Activated CD8-positive, alpha-beta memory T cell treated with anti-CD3 and anti-CD28 coated beads, Interleukin-2, amount 10 ng/mL, durations not matched to agents 7 days and 5 days (primary cell): ENCODE results near the gene ZNF318. TPM values are rescaled to one million over a fixed set of nuclear protein-coding genes. Genes with fewer than 3 reads are reported as not detected.

ENCODE experiments used
- ATAC-seq: fragments of 150-1000 bp; cut with Tn5 transposase; one replicate; pipeline ENCODE4 v1.10.0; 2021; ENCODE audit warnings: moderate library complexity
- CTCF ChIA-PET: fragments of 350-600 bp; sonication (Branson Sonifier 250); formaldehyde crosslinking; loops from one replicate; lab custom pipeline; 2021; ENCODE audit warnings: antibody characterized with exemption; lab: Charles Lee
- DNase-seq: peaks from one replicate; pipeline ENCODE4 v3.0.0-alpha.2; 2020
- H3K27ac Mint-ChIP-seq: one replicate; pipeline ENCODE4 v1.8.0; 2021; ENCODE audit warnings: mild to moderate bottlenecking, mixed read lengths
- H3K27me3 Mint-ChIP-seq: one replicate; pipeline ENCODE4 v1.8.0; 2021; ENCODE audit warnings: mixed read lengths
- H3K36me3 Mint-ChIP-seq: one replicate; pipeline ENCODE4 v1.8.0; 2021; ENCODE audit warnings: mild to moderate bottlenecking, mixed read lengths
- H3K4me1 Mint-ChIP-seq: one replicate; pipeline ENCODE4 v1.8.0; 2021; ENCODE audit warnings: mixed read lengths
- H3K4me3 Mint-ChIP-seq: one replicate; pipeline ENCODE4 v1.8.0; 2021; ENCODE audit warnings: mild to moderate bottlenecking, moderate library complexity, mixed read lengths
- H3K9me3 Mint-ChIP-seq: one replicate; pipeline ENCODE4 v1.8.0; 2022; ENCODE audit warnings: low read depth, mixed read lengths
- total RNA-seq, 2 experiments: library from RNA; stranded (reverse); gene quantifications; one replicate each; pipeline ENCODE4 v1.2.3, GENCODE V29; 2021

The ZNF318 gene
- total RNA-seq, 2 experiments from 2014 or later = 9.7 to 12.8 TPM

GRCh38 chr6:43299338-43300293, 69.8 kb downstream of the ZNF318 start:
- H3K36me3 Mint-ChIP-seq = no peaks in the 10 kb centered on the region
- no peaks in the 10 kb centered on the region for H3K9me3 Mint-ChIP-seq
- H3K27ac Mint-ChIP-seq = no peak overlapping the region
- no peaks in the 10 kb centered on the region for H3K4me1 Mint-ChIP-seq
- ATAC-seq = no peak
- no peak overlapping the region for H3K4me3 Mint-ChIP-seq
- peaks cover 11% of the 10 kb centered on the region for H3K27me3 Mint-ChIP-seq
- no peak for DNase-seq
- CTCF ChIA-PET = interaction anchor here (1.0 kb wide), 1 partner anchor 98 kb away, joined by 3 read pairs; no protein-coding TSS in a partner anchor

DNA sequence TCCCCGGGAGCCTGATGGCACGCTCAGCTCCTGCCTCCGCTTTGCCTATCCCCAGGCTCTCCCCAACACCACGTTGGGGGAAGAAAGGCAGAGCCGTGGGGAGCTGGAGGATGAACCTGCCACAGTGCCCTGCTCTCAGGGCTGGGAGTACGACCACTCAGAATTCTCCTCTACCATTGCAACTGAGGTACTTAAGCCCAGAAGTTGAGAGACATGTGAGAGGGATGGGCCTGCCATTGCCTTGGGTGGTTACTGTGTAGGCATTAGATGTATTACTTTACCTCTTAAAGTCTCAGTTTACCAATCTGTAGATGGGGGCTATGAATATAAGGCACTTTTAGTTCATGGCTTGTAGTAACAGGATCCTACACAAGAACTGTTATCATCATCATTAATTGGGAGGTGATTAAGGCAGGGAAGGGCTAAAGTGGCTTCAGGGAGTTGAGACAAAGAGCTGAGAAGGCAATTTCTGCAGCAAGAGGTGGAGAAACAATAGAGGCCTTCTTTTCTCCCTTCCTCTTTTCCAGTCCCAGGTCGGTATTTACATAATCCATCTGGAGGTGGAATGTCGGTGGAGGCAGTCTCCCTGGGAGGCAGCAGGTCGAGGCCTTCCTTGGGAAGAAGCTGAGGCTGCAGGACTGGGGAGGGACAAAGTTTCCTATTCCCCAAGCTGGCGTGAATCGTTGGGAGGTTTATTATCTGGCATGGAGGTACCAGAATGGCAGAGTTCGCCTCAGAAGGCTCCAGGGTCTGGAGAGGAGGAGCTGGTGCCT, 70.7 kb downstream of the ZNF318 start:
- CTCF ChIA-PET = interaction anchor here (0.6 kb wide), 1 partner anchor 74 kb away, joined by 3 read pairs; no protein-coding TSS in a partner anchor
- Mint-ChIP-seq H3K27me3 (peaks cover 11% of the 10 kb centered on the region), H3K4me3 (no peak overlapping the region), H3K9me3 (no peaks in the 10 kb centered on the region), H3K27ac (no peak overlapping the region), H3K4me1 (no peaks in the 10 kb centered on the region), H3K36me3 (no peaks in the 10 kb centered on the region)
- ATAC-seq (no peak), DNase-seq (no peak)

GRCh38 chr6:43297644-43298564, 71.5 kb downstream of the ZNF318 start, which contains the start of gene SLC22A7:
TSS of gene SLC22A7 (plus strand) at chr6:43298260. CDS start at chr6:43298359, 99 bp downstream.
- no peak for ATAC-seq
- no peaks in the 10 kb centered on the region for H3K36me3 Mint-ChIP-seq
- CTCF ChIA-PET = interaction anchor here (0.6 to 2.8 kb wide), 4 partner anchors 10 to 212 kb away, joined by 3 to 17 read pairs (median 3); partner anchors contain the start of genes CRIP3 and LRRC73
- H3K27ac Mint-ChIP-seq = no peak within 1 kb of the TSS
- no peak within 1 kb of the TSS for H3K4me3 Mint-ChIP-seq
- no peaks in the 10 kb centered on the region for H3K9me3 Mint-ChIP-seq
- H3K27me3 Mint-ChIP-seq = peaks cover 11% of the 10 kb centered on the region
- no peaks in the 10 kb centered on the region for H3K4me1 Mint-ChIP-seq
- no peak for DNase-seq

DNA sequence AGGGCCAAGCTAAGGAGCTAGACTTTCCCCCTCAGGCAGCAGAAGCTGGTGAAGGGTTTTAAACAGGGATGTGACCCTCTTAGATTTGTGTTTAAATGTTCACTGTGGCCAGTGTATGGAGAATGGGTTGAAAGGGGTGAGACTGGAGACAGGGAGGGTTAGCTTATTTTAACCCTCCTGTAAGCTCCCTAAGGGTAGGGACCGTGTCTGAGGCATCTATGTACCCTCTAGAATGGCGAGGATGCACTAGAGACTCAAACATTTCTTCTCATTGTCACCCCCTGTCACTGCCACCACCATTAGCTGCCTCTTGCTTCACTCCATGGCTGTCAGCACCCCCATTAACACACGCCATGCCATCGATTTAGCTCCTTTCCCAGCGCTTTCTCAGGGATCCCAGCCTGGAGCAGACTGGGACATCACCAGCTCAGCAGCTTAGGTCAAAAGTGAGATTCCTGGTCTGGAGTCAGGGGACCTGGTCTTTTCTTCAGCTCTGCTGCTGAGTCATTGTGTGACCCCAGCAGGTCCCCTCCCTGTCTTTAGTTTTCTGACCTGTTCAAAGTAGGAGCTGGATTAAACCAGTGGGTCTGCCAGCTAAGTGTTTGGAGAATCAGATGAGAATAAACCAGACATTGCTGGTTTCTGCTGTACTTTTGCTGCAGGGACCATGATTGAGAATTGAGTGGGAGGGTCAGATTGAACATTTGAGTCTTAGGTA, 72.5 kb downstream of the ZNF318 start:
- Mint-ChIP-seq H3K4me3 (no peak overlapping the region), H3K27ac (no peak overlapping the region), H3K27me3 (peaks cover 11% of the 10 kb centered on the region), H3K9me3 (no peaks in the 10 kb centered on the region), H3K4me1 (no peaks in the 10 kb centered on the region), H3K36me3 (no peaks in the 10 kb centered on the region)
- DNase-seq = no peak
- no peak for ATAC-seq
- CTCF ChIA-PET = interaction anchor here (0.6 to 2.8 kb wide), 3 partner anchors 11 to 213 kb away, joined by 3 to 17 read pairs (median 3); partner anchors contain the start of genes CRIP3 and LRRC73

GRCh38 chr6:43295456-43295855, 74.0 kb downstream of the ZNF318 start:
- H3K4me1 Mint-ChIP-seq = no peaks in the 10 kb centered on the region
- no peak overlapping the region for H3K4me3 Mint-ChIP-seq
- ATAC-seq = no peak
- no peaks in the 10 kb centered on the region for H3K36me3 Mint-ChIP-seq
- H3K9me3 Mint-ChIP-seq = no peaks in the 10 kb centered on the region
- H3K27me3 Mint-ChIP-seq = peaks cover 8% of the 10 kb centered on the region
- DNase-seq = no peak
- no peak overlapping the region for H3K27ac Mint-ChIP-seq
- CTCF ChIA-PET = interaction anchor here (2.8 kb wide), 1 partner anchor 12 kb away, joined by 17 read pairs; the partner anchor contains the start of gene CRIP3

- Mint-ChIP-seq H3K36me3 (no peaks in the 10 kb centered on the region), H3K27me3 (peaks cover 4% of the 10 kb centered on the region), H3K4me1 (no peaks in the 10 kb centered on the region), H3K4me3 (no peak overlapping the region), H3K9me3 (no peaks in the 10 kb centered on the region), H3K27ac (no peak overlapping the region)
- DNase-seq (no peak), ATAC-seq (no peak)
- CTCF ChIA-PET = no interaction called here
Observed at GRCh38 chr6:43294536-43294935, 74.9 kb downstream of the ZNF318 start.

- ATAC-seq = no peak
- no peaks in the 10 kb centered on the region for H3K36me3 Mint-ChIP-seq
Observed at GRCh38 chr6:43293698-43294097, 75.7 kb downstream of the ZNF318 start.

GRCh38 chr6:43292763-43293318, 76.6 kb downstream of the ZNF318 start:
- CTCF ChIA-PET = interaction anchor here (0.7 kb wide), 3 partner anchors 9 to 105 kb away, joined by 3 to 5 read pairs (median 3); no protein-coding TSS in a partner anchor
- H3K27ac Mint-ChIP-seq = no peak overlapping the region
- no peaks in the 10 kb centered on the region for H3K4me1 Mint-ChIP-seq
- peaks cover 4% of the 10 kb centered on the region for H3K27me3 Mint-ChIP-seq
- no peak for ATAC-seq
- DNase-seq = no peak
- H3K36me3 Mint-ChIP-seq = no peaks in the 10 kb centered on the region
- H3K4me3 Mint-ChIP-seq = no peak overlapping the region
- no peaks in the 10 kb centered on the region for H3K9me3 Mint-ChIP-seq

More at GRCh38 chr6:43293698-43294097, 75.7 kb downstream of the ZNF318 start:
- Mint-ChIP-seq H3K9me3 (no peaks in the 10 kb centered on the region), H3K27me3 (peaks cover under 1% of the 10 kb centered on the region), H3K4me1 (no peaks in the 10 kb centered on the region), H3K27ac (no peak overlapping the region), H3K4me3 (no peak overlapping the region)
- DNase-seq = no peak
- CTCF ChIA-PET = no interaction called here

- DNase-seq (no peak), ATAC-seq (no peak)
- no peaks in the 10 kb centered on the region for H3K9me3 Mint-ChIP-seq
- CTCF ChIA-PET = interaction anchor here (0.7 to 0.8 kb wide), 4 partner anchors 10 to 106 kb away, joined by 3 to 5 read pairs (median 3); no protein-coding TSS in a partner anchor
- no peaks in the 10 kb centered on the region for H3K36me3 Mint-ChIP-seq
- H3K4me3 Mint-ChIP-seq = no peak overlapping the region
- peaks cover 6% of the 10 kb centered on the region for H3K27me3 Mint-ChIP-seq
- no peaks in the 10 kb centered on the region for H3K4me1 Mint-ChIP-seq
- no peak overlapping the region for H3K27ac Mint-ChIP-seq
Observed at GRCh38 chr6:43292341-43292740, 77.1 kb downstream of the ZNF318 start.

DNA sequence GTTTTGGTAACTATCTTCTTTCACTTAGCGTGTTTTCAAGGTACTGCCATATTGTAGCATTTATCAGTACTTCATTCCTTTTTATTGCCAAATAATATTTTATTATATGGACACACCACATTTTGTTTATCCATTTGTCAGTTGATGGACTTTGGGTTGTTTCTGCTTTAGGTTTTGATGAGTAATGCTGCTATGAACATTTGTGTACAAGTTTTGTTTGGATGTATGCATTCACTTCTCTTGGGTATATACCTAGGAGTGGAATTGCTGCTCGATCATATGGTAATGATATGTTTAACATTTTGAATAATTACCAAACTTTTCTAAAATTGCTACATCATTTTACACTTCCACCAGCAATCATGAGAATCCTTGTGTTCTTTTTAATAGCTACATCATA, 77.7 kb downstream of the ZNF318 start:
- Mint-ChIP-seq H3K4me3 (no peak overlapping the region), H3K9me3 (no peaks in the 10 kb centered on the region)
- CTCF ChIA-PET = interaction anchor here (0.8 kb wide), 1 partner anchor 94 kb away, joined by 3 read pairs; no protein-coding TSS in a partner anchor

DNA sequence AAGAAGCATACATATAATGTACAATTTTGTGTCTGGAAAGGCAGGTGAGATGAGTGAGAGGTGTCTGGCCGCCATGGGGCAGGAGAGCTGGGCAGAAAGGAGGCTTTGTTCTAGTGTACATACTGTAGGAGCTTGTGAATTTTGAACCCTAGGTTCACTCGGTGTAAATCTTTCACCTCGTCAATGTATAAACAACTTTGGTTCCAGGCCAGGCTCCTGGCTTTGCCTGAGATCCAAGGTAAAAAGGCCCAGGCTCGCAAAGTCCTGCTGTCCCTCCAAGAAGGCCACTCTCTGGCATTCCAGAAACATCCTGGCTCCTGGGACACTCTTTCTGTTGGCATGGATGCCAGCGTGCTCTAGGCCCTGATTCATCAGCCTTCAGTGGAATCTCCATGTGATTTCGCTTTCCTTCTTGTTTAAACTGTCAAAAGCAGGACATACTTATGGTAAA, 78.5 kb downstream of the ZNF318 start:
- no peak overlapping the region for H3K27ac Mint-ChIP-seq
- peaks cover 14% of the 10 kb centered on the region for H3K27me3 Mint-ChIP-seq
- ATAC-seq = no peak
- H3K36me3 Mint-ChIP-seq = no peaks in the 10 kb centered on the region
- H3K4me1 Mint-ChIP-seq = no peaks in the 10 kb centered on the region
- CTCF ChIA-PET = no interaction called here
- H3K9me3 Mint-ChIP-seq = no peaks in the 10 kb centered on the region
- H3K4me3 Mint-ChIP-seq = no peak overlapping the region
- no peak for DNase-seq

More for the DNA sequence above, 77.7 kb downstream of the ZNF318 start:
- Mint-ChIP-seq H3K4me1 (no peaks in the 10 kb centered on the region), H3K27ac (no peak overlapping the region), H3K27me3 (peaks cover 11% of the 10 kb centered on the region), H3K36me3 (no peaks in the 10 kb centered on the region)
- DNase-seq (no peak), ATAC-seq (no peak)
